ACHN (cell line): ENCODE measurements around the gene PAX5.

Experiments
- DNase-seq: peaks from one replicate; pipeline ENCODE4 v3.0.0-alpha.2; 2015
- in situ Hi-C: cut with HindIII; loops from 2 replicates; pipeline ENCODE4 v1.10.0; 2017; ENCODE audit warnings: low sequenced_read_pairs, low pct_ligation_motif_present, low pct_unique_long_range_greater_than_20kb

The PAX5 gene

DNA sequence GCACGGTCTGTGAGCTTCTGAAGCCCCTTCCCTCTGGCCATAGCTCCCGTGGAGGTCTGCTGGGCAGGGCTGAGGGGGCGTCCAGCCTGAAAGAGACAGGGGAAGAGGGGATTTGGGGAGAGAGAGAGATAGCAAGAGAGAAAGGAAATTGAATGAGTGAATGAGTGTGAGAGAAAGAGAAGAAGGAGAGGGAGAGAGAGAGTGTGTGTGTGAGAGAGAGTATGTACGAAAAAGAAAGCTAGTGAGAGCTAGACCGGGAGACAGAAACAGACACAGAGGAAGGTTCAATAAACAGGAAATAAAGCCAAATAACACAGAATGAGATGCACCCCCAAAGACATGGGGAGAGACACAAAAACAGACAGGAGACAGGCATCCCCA lies 37.4 kb downstream of the PAX5 start:
- in situ Hi-C loops = no loop called here
- DNase-seq = no peak

DNA sequence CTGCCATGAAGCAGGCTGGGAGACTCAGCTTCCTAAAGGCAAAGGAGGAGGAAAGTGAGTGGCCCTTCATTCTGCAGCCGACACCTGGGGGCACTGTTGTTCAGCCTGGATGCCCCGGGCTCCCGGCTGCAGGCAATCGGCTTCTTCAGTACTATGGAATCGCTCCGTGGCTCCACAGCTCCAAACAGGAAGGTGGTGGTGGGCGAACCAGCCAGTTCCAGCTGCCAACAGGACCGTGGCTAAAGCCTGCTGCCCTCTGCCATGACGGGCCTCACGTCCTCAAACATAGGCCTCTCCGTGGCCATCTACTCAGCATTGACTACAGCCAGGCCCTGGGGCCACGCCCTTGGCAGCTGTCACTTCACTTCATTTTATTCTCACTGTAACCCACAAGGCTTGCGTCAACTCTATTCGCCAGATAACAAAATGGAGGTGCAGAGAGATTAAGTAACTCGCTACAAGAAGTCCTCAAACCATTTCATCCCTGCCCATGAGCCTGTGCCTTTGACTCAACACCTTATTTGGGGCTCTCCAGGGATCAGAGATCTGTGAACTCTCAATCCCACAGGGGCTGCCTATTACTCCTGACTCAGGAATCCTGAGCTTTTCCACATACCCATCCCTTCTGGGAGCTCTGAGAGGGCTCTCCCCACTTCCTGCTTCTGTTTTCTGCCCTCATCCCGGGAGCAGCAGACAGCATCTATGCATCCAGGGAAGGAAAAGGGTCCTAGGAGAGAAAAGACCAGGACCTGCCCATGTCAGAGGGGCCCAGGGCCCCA lies 38.0 kb downstream of the PAX5 start:
- DNase-seq = peak; percentile 58
- in situ Hi-C loops = no loop called here

DNA sequence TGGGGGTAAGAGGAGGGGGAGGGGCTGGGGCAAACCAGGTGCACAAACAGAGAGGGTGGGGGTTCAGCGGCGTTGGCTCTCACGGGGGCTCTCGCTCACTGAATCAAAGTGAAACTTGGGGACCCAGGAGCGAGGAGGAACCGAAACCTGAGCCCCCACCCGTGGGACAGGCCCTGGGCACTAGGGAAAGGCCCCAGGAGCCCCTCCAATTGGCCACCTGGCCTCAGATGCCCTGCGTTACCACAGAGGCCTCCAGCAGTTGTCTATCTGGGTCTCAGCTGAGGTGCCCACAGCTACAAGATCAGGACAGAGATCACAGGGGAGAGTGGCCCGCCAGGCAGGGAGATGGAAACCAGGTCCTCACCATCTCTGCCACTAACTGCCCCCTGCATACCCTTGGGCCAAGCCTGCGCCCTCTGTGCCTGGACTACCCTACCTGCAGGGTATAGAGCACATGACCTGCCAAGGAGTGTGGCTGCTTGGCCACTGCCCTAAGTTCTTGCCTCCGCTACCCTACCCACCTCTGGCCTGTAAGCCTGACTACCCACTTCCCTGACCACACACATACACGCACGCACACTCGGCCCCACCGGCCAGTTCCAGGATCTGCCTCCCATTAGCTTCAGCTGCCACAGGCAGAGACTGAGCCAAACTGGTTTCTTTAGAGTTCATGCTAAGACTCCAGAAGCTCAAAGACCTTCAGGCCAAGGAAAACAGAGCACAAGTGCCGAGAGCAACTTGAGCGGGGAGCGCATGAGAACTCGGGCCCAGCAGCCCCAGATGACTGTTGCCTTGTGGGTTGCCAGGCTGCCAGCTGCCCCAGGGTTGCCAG lies 39.9 kb downstream of the PAX5 start:
- no peak for DNase-seq
- in situ Hi-C loops = no loop called here

DNA sequence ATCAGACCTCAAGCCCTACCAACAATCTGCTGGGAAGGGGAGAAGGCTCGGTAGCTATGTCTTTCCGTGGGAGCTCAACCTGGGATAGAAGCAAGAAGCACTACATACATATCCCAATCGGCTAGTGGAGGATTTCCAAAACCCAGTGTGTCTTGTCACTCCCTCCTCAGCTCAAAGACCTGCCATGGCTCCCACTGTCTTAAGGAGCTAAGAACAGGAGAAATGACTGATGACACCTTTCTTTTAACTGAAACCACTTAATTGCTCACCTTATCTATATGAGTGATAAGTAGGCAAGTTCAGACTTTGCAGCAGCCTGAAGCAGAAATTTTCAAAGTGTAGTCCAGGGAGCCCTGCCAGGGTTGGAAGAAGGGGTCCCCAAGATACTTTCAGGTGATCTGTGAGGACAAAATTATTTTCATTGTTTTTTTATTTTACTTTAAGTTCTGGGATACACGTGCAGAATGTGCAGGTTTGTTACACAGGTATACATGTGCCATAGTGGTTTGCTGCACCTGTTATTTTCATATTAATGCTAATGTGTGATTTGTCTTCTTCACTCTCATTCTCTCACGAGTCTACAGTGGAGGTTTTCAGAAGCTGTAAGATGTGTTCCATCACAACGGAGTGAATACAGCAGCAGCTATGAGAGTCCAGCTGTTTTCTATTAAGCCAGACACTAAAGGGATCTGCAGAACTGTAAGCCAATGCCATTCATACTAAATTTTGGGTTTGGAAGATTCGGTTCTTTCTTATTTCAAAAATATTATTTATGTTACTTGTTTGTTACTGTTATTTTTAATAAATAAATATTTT lies 41.4 kb downstream of the PAX5 start:
- in situ Hi-C loops = no loop called here
- no peak for DNase-seq

DNA sequence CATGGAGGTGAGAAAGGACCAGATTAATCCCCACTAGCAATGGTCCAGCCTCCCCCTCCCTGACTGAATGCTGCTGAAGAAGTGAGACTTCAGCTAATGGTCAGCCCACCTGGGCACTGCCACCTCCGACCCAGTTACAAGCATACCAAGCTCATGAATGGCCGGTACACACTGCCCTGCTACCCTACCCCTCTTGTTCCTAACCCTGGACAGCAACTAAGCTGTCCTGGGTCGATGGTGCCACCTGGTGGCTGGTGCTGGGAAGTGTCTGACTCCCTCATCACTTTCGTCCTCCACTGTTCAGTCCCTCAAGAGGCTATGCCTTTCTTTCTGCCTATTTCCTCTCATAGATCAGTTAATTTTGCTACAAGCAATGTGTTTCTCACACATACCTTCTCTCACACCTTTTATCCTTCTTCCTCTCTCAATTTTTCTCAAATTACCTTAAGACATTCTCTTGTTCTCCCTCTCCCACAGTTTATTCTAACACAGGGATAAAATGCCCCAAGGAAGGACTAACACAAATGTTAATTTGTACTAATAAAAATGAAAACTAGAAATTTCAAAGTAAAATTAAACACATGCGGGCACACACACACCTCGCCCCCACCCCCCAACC lies 42.4 kb downstream of the PAX5 start:
- DNase-seq = peak; percentile 25
- in situ Hi-C loops = no loop called here

DNA sequence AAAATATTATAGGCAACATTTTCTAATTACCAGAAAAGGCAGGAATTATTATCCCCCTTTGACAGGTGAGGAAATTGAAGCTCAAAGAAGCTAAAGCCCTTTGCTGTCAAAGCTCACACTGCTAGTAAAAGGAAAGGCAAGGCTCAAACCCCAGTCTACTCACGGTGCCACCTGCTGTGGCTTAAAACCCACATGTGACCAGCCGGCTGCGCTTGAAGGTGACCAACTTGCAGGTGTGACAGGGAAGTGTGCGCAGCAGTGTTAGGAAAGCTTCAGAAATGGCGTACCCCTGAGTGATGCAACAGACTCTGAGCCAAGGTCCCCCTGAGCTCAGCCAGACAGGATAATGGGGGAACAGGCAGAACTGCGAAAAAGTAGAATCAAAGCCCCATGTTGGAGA lies 45.2 kb downstream of the PAX5 start:
- DNase-seq = no peak
- in situ Hi-C loops = no loop called here

DNA sequence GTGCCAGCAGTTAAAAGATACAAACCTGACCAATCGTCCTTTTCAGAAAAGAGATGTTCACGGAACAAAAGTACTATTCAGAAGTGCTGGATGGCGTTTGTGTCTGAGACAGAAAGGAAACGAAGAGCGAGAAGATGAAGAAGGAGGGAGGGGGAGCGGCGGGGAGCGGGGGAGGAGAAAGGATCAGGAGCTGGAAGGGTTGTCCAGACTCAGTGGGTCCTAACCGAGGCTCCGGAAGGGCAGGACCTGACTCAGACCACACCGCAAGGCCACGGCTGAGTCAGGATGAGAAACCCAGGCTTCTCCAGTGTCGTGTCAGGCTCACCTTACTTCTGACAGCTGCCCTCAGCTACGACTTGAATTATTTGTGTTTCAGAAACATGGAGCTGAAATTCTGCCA lies 46.2 kb downstream of the PAX5 start:
- in situ Hi-C loops = no loop called here
- DNase-seq = peak; percentile 20

DNA sequence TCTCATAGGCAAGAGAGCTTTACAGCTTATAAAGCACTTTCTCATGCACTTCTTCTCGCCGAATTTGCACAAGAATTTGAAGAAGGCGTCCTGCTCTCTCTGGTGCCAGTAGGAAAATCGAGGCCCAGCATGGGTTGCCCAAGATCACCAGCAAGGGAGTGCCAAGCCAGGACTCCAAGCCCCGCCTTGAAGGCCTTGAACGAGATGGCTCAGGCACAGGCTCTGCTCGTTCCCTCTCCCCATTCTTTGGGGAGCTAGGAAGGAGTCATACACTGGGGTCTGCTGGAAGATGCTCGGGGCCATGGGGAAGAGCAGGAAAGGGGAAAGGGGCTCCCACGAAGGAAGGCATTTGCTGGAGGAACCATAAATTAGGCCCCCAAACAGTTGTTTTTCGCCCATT lies 46.7 kb downstream of the PAX5 start:
- DNase-seq = no peak
- in situ Hi-C loops = no loop called here

DNA sequence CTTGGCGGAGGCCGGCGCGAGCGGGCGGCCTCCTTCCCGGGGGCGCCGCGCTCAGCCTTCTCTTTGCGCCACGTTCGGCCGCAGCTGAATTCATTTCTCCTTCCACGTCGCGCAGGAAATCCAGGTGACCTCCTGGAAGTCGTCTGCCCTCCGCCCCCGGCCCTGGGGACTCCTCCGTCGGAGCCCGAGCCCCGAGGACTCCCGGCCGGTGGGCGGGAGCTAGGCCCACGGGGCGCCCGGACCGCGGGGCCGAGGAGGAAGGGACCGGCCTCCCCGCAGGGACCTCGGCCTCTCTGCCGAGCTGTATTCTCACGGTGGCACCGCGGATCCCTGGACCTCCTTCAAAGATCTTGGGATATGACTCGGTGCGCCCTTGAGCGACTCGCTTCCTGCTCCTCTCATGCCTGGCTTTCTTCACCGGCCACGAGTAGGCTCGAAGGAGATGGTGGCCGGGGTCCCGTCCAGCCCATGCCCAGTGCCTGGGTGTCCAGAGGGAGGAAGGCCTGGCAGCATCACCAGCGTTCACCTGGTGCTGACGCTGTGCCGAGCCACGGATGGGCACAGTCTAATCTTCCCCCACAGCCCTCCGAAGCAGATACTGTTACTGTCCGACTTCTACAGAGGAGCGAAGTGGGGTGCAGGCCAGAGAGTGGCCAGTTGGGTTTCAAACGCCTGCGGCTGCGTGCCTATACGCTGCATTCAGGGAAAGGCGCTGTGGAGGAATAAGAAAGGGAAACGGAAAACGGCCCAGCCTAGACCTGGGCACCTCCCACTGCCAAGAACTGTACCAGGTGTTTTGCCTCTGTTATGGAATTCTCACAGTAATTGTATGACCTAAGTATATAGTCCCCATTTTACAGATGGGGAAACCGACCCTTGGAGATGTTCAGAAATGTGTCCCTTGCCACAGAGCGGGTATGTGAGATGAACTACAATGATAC lies 47.3 kb downstream of the PAX5 start:
- in situ Hi-C loops = no loop called here

DNA sequence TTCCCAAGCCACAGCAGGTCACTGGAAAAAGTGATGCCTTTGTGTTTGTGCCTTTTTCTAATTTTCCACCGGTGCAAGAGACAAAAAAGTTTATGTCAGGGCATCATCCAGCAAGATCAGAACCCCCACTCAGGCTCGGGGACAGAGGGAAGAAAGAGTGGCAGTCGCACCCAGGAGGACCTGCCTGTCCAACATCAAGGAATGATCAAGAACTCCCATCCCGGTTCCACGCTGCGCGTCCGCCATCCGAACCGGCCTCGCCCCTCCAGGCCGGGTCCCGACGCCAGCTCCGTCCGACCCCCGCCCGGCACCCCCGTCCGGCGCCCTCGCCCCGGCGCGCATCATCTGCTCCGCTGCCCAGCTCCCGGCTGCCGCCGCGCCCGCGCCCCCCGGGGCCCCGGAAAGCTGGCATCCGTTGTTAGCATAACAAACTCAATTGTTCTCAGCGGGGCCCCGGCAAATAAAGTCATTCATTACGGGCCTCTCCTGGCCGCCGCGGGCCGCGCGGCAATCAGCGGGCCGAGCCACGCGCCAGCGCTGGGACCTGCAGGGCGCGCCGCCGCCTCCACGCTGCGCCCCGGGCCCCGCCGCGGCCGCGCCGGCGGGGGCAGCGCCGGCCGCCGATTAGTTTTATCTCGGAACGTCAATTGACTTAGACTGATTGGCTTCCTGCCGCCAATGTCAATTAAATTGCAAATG lies 48.1 kb downstream of the PAX5 start:
- in situ Hi-C loops = no loop called here
- no peak for DNase-seq

More for the DNA sequence above, 47.3 kb downstream of the PAX5 start:
- no peak for DNase-seq

DNA sequence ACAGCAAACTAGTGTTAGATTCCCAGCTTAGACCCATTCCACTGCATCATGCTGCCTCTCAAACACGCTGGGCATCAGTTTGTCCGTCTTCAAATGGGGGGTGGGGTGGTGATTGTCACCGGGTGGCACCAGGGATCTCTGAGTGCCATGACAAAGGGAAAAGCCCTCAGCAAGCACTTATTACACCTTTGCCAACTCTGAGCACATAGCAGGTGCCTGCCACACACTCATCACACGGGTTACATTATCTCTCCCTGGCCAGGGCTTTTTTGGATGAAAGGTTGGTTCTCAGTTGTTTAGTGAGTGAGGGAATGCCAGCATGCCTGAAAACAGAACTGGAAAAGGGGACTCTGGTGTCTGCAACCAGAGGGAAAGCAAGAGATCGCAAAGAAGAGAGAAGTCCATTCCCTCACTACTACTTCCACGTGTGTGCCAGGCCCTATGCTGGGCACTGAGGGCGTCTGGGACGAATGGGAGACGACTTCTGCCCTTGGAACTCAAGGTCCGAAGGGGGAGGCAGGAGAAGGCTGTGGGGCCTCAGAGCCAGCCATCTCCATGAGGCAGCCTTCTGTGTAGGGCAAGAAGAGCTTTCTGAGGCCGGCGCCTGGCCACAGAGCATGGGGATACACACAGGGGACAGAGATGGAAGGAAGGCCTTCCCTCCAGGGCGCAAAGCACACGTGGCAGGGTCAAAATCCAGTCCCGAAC lies 48.9 kb downstream of the PAX5 start:
- DNase-seq = no peak
- in situ Hi-C loops = no loop called here

DNA sequence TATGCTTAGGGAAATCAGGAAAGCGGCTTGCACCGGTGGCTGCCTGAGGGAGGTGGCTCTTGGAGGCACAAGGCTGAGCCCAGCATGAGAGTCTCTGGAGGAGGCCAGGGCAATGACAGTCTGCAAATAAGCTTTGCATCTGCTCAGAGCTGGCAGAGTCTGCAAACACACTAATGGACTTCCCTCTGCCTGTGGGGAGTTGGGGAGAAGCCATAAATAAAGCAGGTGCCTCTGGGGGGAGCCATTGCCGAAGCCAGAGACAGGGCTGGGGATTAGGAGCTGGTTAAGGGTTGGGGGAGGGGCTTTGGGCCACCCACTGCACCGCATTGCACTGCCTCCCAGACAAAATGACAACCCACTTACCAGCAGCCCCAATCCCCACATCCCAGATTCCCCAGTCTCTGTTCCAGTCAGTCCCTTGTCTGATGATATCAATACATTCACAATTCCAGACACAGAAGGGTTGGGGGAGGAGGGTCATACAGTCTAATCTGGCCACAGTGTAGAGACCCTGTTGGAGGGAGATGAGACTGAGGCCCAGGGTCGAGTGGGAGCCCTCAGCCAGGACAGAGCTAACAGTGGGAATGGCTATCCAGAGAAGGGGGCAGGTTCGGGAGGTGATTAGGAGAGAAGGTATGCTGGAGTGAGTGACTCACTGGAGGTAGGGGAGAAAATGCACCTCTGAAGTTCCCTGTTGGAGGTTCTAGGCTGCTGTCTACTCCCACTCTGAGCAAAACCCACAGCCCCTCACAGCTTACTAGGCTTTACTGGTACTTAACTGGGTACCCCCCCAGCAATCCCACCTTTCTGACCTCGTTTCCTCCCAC lies 53.7 kb downstream of the PAX5 start:
- DNase-seq = no peak
- in situ Hi-C loops = no loop called here

DNA sequence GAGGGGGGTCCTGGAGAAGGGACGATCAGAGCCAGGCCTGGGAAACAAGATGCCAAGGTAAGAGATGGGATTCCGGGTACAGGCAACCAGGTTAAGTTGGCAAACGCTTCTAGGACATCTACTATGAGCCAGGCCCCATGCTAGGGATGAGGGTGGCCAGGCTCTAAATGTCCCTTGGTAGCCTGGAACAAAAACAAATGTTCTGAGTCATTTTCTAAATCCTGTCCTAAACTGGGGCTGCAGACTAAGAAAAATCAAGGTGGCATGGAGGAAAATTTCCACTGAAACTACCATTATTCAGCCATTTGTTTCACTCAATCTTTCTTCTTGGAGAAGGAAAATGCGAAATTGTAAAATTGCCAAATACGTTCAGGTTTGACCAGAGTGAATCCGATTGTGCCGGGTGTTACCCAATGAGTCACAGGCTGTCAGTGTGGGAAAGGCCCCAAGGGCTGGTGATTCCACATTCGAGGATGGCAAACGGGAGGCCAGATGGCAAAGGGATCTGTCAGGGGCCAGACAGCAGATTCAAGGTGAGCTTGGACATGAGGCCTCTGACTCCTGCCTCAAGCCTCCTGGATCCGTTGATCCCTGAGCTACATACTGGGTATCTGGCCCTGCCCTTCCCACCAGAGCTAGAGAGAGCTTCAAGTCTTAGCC lies 57.6 kb downstream of the PAX5 start:
- DNase-seq = peak; percentile 12
- in situ Hi-C loops = no loop called here

DNA sequence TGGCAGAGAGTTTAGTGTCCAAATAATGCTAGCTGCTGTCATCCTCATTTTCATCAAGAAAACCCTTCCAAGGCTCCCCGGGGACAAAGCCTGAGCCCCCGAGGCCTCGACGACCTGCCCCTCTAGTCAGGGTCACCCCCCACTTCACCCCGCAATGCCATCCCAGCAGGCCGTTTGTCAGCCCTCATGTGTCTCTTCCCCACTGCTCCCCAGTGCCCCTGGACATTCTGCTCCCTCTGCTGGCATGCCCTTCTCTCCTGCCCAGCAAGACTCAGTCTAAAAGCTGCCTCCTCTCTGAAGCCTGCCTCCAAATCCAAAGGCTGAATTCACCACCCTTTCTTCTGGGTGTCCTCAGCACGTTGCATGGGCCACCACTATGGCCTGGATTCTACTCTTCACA lies 59.3 kb downstream of the PAX5 start:
- DNase-seq = peak; percentile 15
- in situ Hi-C loops = no loop called here

DNA sequence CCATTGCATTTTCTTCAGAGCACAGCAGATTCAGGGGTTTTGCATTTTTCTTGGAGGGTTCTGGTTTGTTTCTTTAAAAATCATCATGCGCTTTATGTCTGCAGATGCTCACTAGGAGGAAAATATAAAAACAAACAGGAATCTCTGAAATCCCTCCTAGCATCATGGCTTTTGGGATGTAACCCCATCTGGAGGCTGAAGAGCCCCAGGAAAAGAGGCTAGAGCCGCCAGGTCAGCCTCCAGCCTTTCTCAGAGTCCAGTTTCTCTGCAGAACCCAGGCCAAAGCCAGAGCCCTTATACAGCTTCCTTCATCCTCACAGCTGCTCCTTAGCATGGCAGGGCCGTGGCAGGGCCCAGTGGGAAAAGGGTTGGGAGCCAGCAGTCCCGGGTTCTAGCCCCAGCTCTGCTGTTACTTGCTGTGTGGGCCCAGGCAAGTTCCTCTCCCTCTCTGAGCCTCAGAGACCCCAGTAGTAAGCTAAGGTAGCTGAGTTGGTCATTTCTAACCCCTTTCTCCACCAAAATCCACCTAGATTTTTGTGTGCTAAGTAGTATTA lies 62.1 kb downstream of the PAX5 start:
- no peak for DNase-seq
- in situ Hi-C loops = no loop called here
